K562 (cell line): ENCODE data around the gene ACKR2. TPM values are rescaled to one million over a fixed set of nuclear protein-coding genes. Genes with fewer than 3 reads are reported as not detected.

Experiments
- ARID4B ChIP-seq: sonication (generic); formaldehyde crosslinking; IDR thresholded peaks from 2 replicates; pipeline ENCODE4 v1.8.0; 2022; ENCODE audit warnings: mild to moderate bottlenecking, missing genetic modification reagents
- CEBPB ChIP-seq: fragments of 450-650 bp; IDR thresholded peaks from 2 replicates; pipeline ENCODE4 v1.6.1; 2016; ENCODE audit warnings: missing genetic modification characterization, missing compliant biosample characterization
- CREM ChIP-seq: IDR thresholded peaks from 2 replicates; pipeline ENCODE4 v1.6.1; 2014; ENCODE audit warnings: antibody characterized with exemption, low read depth
- ESRRB ChIP-seq: fragments of 250-450 bp; sonication (Bioruptor Pico); IDR thresholded peaks from 2 replicates; pipeline ENCODE4 v1.5.0; 2020; ENCODE audit warnings: mild to moderate bottlenecking, moderate library complexity, borderline replicate concordance
- GATA2 ChIP-seq: sonication (generic); formaldehyde crosslinking; IDR thresholded peaks from 2 replicates; pipeline ENCODE4 v1.4.0; 2020; ENCODE audit warnings: mild to moderate bottlenecking, missing genetic modification reagents
- HNRNPK ChIP-seq: fragments of 200-400 bp; formaldehyde crosslinking; IDR thresholded peaks from one replicate; pipeline ENCODE4 v1.6.1; 2018; ENCODE audit warnings: mild to moderate bottlenecking, low read depth, low read length; ENCODE audit not compliant: poor library complexity, severe bottlenecking
- MAFK ChIP-seq: IDR thresholded peaks from 2 replicates; pipeline ENCODE4 v1.6.1; 2011; ENCODE audit warnings: low read length, improper control_type of control experiment
- NBN ChIP-seq: fragments of 450-650 bp; IDR thresholded peaks from 2 replicates; pipeline ENCODE4 v1.6.1; 2016; ENCODE audit warnings: low read depth, mild to moderate bottlenecking
- NR4A1 ChIP-seq, 2 experiments: fragments of 250-450 bp in 1 of 2; fragments of 450-650 bp in 1 of 2; sonication (Bioruptor Pico) in 1 of 2; IDR thresholded peaks; 2 replicates each; pipeline versions ENCODE4 v1.4.0 to v1.6.1; 2016 to 2020; ENCODE audit warnings: mild to moderate bottlenecking in 2 of 2, missing compliant biosample characterization in 1 of 2, missing genetic modification characterization in 1 of 2, moderate library complexity in 1 of 2
- POU5F1 ChIP-seq: fragments of 150-350 bp; IDR thresholded peaks from 2 replicates; pipeline ENCODE4 v1.6.1; 2014; ENCODE audit warnings: borderline replicate concordance, low read length, low read depth, mild to moderate bottlenecking; ENCODE audit not compliant: partially characterized antibody
- SMARCB1 ChIP-seq: IDR thresholded peaks from 2 replicates; pipeline ENCODE4 v1.6.1; 2011; ENCODE audit warnings: improper control_type of control experiment, low read depth; ENCODE audit not compliant: insufficient read length
- SNRNP70 ChIP-seq: fragments of 200-400 bp; formaldehyde crosslinking; optimal IDR thresholded peaks from 2 replicates; pipeline ENCODE3; 2017; ENCODE audit warnings: low read depth, low read length
- SRSF3 ChIP-seq: fragments of 200-400 bp; formaldehyde crosslinking; IDR thresholded peaks from 2 replicates; pipeline ENCODE4 v1.6.1; 2016; ENCODE audit warnings: mild to moderate bottlenecking, low read length, moderate library complexity; ENCODE audit not compliant: insufficient read depth
- STAG1 ChIP-seq: sonication (generic); formaldehyde crosslinking; IDR thresholded peaks from 2 replicates; pipeline ENCODE4 v1.5.0; 2020; ENCODE audit warnings: missing genetic modification reagents, borderline replicate concordance
- TAL1 ChIP-seq: fragments of 450-650 bp; IDR thresholded peaks from 2 replicates; pipeline ENCODE4 v1.6.1; 2016; ENCODE audit warnings: mild to moderate bottlenecking
- TARDBP ChIP-seq: fragments of 450-650 bp; IDR thresholded peaks from 2 replicates; pipeline ENCODE4 v1.6.1; 2016
- TRIM28 ChIP-seq: fragments of 450-650 bp; IDR thresholded peaks from 2 replicates; pipeline ENCODE4 v1.6.1; 2017
- U2AF2 ChIP-seq: fragments of 200-400 bp; formaldehyde crosslinking; optimal IDR thresholded peaks from 2 replicates; pipeline ENCODE3; 2017; ENCODE audit warnings: low read depth, mild to moderate bottlenecking, low read length
- YBX1 ChIP-seq: fragments of 450-650 bp; IDR thresholded peaks from 2 replicates; pipeline ENCODE4 v1.7.1; 2016; ENCODE audit warnings: mild to moderate bottlenecking
- ZBTB33 ChIP-seq: sonication (generic); formaldehyde crosslinking; IDR thresholded peaks from 2 replicates; pipeline ENCODE4 v1.8.1; 2023; ENCODE audit warnings: mild to moderate bottlenecking, missing genetic modification reagents
- ZBTB8A ChIP-seq: fragments of 450-650 bp; IDR thresholded peaks from 2 replicates; pipeline ENCODE4 v1.6.1; 2018; ENCODE audit warnings: mild to moderate bottlenecking, moderate library complexity; ENCODE audit not compliant: partially characterized antibody
- ZNF280A ChIP-seq: fragments of 450-650 bp; IDR thresholded peaks from 2 replicates; pipeline ENCODE4 v1.6.1; 2018; ENCODE audit warnings: mild to moderate bottlenecking, low read depth; ENCODE audit not compliant: partially characterized antibody
- polyA plus RNA-seq, 8 experiments: library from polyadenylated mRNA; depleted of rRNA in 4 of 8; stranded (reverse) in 5 of 8; unstranded in 3 of 8; fragments of >200 nt; fragmentation: Nextera tagmentation in 2 of 8; fragmentation: Illumina TruSeq in 1 of 8; extraction: Ambion mirVana in 2 of 8; extraction: Trizol in 1 of 8; gene quantifications; 2 replicates each; pipeline versions ENCODE4 v1.2.1 to v1.2.3, GENCODE V29; 2011 to 2014; ENCODE audit warnings: inconsistent platforms in 1 of 8, missing spikeins in 1 of 8
- total RNA-seq, 7 experiments: library from RNA; depleted of rRNA in 6 of 7; stranded (reverse); fragments of >200 nt in 6 of 7; fragmentation: Illumina TruSeq in 2 of 7; extraction: Trizol in 2 of 7; gene quantifications; 2 replicates each; pipeline versions ENCODE4 v1.2.1 to v1.2.3, GENCODE V29; 2011 to 2021; ENCODE audit warnings: low replicate concordance in 1 of 7

The ACKR2 gene
- total and polyA plus RNA-seq, 9 of the 15 experiments (the other 6 are each of a cell fraction or from before 2014, with no cell fraction given), result 0.03 to 0.69 (median 0.25) TPM; not detected in 1

GRCh38 chr3:42831321-42831713 lies 22.1 kb downstream of the ACKR2 start (continued):
- TF ChIP-seq ARID4B (CRISPR knock-in tag), result no peak
- no peak for TF ChIP-seq SNRNP70
- no peak for TF ChIP-seq NR4A1 (CRISPR knock-in tag; IDR thresholded peaks at IDR 0.05)
- no peak for TF ChIP-seq NR4A1 (tag; IDR thresholded peaks at IDR 0.05)
- TF ChIP-seq STAG1, result peak; percentile 32; the same call in 1 of the 2 replicates
- TF ChIP-seq YBX1, result no peak
- TF ChIP-seq CEBPB (tag), result no peak
- TF ChIP-seq TARDBP, result no peak
- TF ChIP-seq CREM, result peak; percentile 55
- TF ChIP-seq ZBTB33 (CRISPR knock-in tag), result no peak
- TF ChIP-seq MAFK, result no peak
- TF ChIP-seq ZNF280A, result no peak
- no peak for TF ChIP-seq ZBTB8A
- TF ChIP-seq SRSF3, result no peak
- TF ChIP-seq POU5F1, result no peak
- no peak for TF ChIP-seq ESRRB (CRISPR knock-in tag)
- no peak for TF ChIP-seq HNRNPK
- no peak for TF ChIP-seq GATA2 (CRISPR knock-in tag)
- no peak for TF ChIP-seq TRIM28
- TF ChIP-seq SMARCB1, result no peak
- TF ChIP-seq TAL1, result no peak
- no peak for TF ChIP-seq U2AF2
- TF ChIP-seq NBN, result no peak
